Vagina (tissue), 2 donors: Measurements from ENCODE around the gene C3orf20. TPM values are rescaled to one million over a fixed set of nuclear protein-coding genes. Genes with fewer than 3 reads are reported as not detected.

Experiments used
- DNase-seq, 2 donors: peaks; one replicate each; pipeline ENCODE4 v3.0.0-alpha.2; 2017; ENCODE audit errors: extremely low spot score in 2 of 2
- H3K27ac ChIP-seq: fragments of 200-600 bp; sonication (generic); one replicate; pipeline ENCODE4 v1.5.1; 2019
- H3K27me3 ChIP-seq: fragments of 200-600 bp; sonication (generic); one replicate; pipeline ENCODE4 v1.5.1; 2019
- H3K36me3 ChIP-seq, 2 donors: fragments of 200-600 bp; sonication (generic); one replicate each; pipeline ENCODE4 v1.5.1; 2017 to 2019
- H3K4me1 ChIP-seq: fragments of 200-600 bp; sonication (generic); one replicate; pipeline ENCODE4 v1.5.1; 2019
- H3K4me3 ChIP-seq, 2 donors: fragments of 200-600 bp; sonication (generic); 1 replicate in 1 of 2; 2 replicates in 1 of 2; pipeline ENCODE4 v1.5.1; 2016 to 2019
- H3K9me3 ChIP-seq: fragments of 200-600 bp; sonication (generic); one replicate; pipeline ENCODE4 v1.5.1; 2019
- POLR2A ChIP-seq, 2 donors: fragments of 450-650 bp; IDR thresholded peaks; one replicate each; pipeline ENCODE4 v1.6.1; 2017; ENCODE audit warnings: antibody characterized with exemption in 2 of 2, mild to moderate bottlenecking in 2 of 2, moderate library complexity in 2 of 2
- POLR2AphosphoS5 ChIP-seq, 2 donors: sonication (generic); formaldehyde crosslinking; IDR thresholded peaks; one replicate each; pipeline ENCODE4 v1.9.0; 2017; ENCODE audit warnings: antibody characterized with exemption in 2 of 2, mild to moderate bottlenecking in 2 of 2, low read depth in 1 of 2; ENCODE audit not compliant: insufficient read depth in 1 of 2
- intact Hi-C: fragments of 100-400 bp; cut with DNase I; formaldehyde crosslinking; loops from one replicate; pipeline ENCODE4 v1.15.1; 2023
- total RNA-seq: library from RNA; depleted of rRNA; stranded (reverse); fragments of >200 nt; gene quantifications from one replicate; pipeline ENCODE4 v1.2.3, GENCODE V29; 2016
- TF ChIP-seq, protein P1 (sequence below), 3 experiments: fragments of 450-650 bp in 2 of 3; fragments of 200-600 bp in 1 of 3; sonication (generic) in 1 of 3; IDR thresholded peaks; one replicate each; pipeline ENCODE4 v1.5.1; 2017 to 2019; ENCODE audit warnings: antibody characterized with exemption in 3 of 3, mild to moderate bottlenecking in 2 of 3, moderate library complexity in 2 of 3

Gene C3orf20
- total RNA-seq, 1 donor from 2014 or later = 0.49 TPM

DNA sequence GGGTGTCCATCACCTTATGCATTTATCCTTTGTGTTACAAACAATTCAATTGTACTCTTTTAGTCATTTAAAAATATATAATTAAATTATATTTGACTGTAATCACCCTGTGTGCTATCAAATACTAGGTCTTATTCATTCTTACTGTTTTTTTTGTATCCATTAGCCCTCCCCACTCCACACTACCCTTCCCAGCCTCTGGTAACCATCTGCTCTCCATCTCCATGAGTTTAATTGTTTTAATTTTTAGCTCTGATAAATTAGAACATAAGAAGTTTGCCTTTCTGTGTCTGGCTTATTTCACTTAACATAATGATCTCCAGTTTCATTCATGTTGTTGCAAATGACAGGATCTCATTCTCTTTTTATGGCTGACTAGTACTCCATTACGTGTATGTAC is 16.8 kb downstream of the C3orf20 start:
- DNase-seq = no peak
- intact Hi-C loops = no loop called here
- H3K36me3 ChIP-seq = no peaks in the 10 kb centered on the region
- no peaks in the 10 kb centered on the region for H3K4me1 ChIP-seq
- no peaks in the 10 kb centered on the region for H3K27me3 ChIP-seq
- H3K4me3 ChIP-seq = no peak overlapping the region
- H3K9me3 ChIP-seq = no peaks in the 10 kb centered on the region
- TF ChIP-seq POLR2A (IDR thresholded peaks at IDR 0.05) = no peak
- TF ChIP-seq, protein P1, sequence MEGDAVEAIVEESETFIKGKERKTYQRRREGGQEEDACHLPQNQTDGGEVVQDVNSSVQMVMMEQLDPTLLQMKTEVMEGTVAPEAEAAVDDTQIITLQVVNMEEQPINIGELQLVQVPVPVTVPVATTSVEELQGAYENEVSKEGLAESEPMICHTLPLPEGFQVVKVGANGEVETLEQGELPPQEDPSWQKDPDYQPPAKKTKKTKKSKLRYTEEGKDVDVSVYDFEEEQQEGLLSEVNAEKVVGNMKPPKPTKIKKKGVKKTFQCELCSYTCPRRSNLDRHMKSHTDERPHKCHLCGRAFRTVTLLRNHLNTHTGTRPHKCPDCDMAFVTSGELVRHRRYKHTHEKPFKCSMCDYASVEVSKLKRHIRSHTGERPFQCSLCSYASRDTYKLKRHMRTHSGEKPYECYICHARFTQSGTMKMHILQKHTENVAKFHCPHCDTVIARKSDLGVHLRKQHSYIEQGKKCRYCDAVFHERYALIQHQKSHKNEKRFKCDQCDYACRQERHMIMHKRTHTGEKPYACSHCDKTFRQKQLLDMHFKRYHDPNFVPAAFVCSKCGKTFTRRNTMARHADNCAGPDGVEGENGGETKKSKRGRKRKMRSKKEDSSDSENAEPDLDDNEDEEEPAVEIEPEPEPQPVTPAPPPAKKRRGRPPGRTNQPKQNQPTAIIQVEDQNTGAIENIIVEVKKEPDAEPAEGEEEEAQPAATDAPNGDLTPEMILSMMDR (IDR thresholded peaks at IDR 0.05) = no peak
- TF ChIP-seq POLR2AphosphoS5 (IDR thresholded peaks at IDR 0.05; ENCODE audit: insufficient read depth in 1 of 2, low read depth in 1 of 2) = no peak
- no peak overlapping the region for H3K27ac ChIP-seq

DNA sequence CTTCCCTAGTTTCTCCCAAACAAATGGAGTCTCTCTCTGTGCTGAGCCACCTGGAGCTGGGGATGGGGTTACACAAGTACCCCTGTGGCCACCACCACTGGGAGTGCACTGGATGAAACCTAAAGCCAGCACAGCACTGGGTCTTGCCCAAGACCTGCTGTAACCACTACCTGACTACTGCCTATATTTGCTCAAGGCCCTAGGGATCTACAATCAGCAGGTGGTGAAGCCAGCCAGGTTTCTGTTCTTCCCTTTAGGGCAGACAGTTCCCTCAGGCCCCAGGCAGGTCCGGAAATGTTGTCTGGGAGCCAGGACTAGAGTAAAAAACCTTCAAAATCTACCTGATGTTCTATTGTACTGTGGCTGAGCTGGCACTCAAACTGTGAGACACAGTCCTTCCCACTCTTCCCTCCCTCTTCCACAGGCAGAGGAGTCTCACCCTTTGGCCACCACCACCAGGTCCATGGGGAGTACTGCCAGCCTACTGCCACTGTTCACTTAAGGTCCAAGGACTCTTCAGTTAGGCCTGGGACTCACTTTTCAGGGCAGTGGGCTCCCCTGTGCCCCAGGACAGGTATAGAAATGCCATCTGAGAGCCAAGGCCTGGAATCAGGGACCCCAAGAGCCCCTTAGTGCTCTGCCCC is 23.8 kb downstream of the C3orf20 start:
- Histone ChIP-seq H3K9me3 (no peaks in the 10 kb centered on the region), H3K36me3 (no peaks in the 10 kb centered on the region), H3K4me3 (no peak overlapping the region), H3K27me3 (no peaks in the 10 kb centered on the region), H3K27ac (no peak overlapping the region), H3K4me1 (no peaks in the 10 kb centered on the region)
- DNase-seq = no peak
- no peak for TF ChIP-seq POLR2A (IDR thresholded peaks at IDR 0.05)
- TF ChIP-seq POLR2AphosphoS5 (IDR thresholded peaks at IDR 0.05; ENCODE audit: insufficient read depth in 1 of 2, low read depth in 1 of 2) = no peak
- TF ChIP-seq, protein P1 (IDR thresholded peaks at IDR 0.05) = no peak
- intact Hi-C loops = no loop called here

DNA sequence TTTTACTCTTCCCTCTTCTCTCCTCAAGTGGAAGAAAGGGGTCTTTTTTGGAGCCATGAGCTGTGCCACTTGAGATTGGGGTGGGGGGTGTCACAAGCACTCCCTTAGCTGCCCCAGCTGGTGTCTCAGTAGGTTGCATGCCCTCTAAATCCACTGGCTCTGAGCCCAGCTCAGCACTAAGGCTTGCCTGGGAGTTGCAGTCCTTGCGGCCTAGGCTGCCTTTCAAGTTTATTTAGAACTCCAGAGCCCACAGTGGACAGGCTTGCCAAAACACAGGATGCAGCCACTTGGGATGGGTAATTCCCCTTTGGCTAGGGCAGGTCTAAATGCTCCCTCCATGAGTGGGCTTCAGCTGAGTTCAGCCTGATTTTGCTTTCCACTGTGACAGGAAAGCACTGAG is 24.7 kb downstream of the C3orf20 start:
- no peak for DNase-seq
- no peak overlapping the region for H3K27ac ChIP-seq
- no peaks in the 10 kb centered on the region for H3K36me3 ChIP-seq
- TF ChIP-seq, protein P1 (IDR thresholded peaks at IDR 0.05) = no peak
- no peak for TF ChIP-seq POLR2AphosphoS5 (IDR thresholded peaks at IDR 0.05; ENCODE audit: insufficient read depth in 1 of 2, low read depth in 1 of 2)
- H3K27me3 ChIP-seq = no peaks in the 10 kb centered on the region
- H3K9me3 ChIP-seq = no peaks in the 10 kb centered on the region
- H3K4me1 ChIP-seq = no peaks in the 10 kb centered on the region
- intact Hi-C loops = no loop called here
- H3K4me3 ChIP-seq = no peak overlapping the region

DNA sequence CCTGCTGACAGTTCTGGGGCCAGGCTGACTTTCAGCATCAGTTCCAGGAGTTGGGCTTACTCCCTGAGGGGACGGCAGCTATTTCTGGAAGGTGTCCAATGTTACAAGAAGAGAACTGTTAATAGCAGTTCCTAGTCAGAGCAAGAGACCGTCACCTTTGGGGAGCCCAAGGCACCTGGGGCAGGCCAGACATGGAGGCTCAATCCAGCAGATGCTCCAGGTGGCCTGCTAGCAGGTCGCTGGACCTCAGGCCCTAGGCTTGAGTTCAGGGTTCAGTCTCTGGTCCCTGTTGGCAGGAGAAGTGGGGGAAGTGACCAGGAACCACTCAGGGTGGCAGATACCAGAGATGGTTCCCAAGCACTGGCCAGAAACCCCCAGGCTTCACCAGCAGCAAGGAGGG is 25.9 kb downstream of the C3orf20 start:
- no peaks in the 10 kb centered on the region for H3K9me3 ChIP-seq
- no peaks in the 10 kb centered on the region for H3K36me3 ChIP-seq
- H3K27ac ChIP-seq = no peak overlapping the region
- no peak for TF ChIP-seq POLR2AphosphoS5 (IDR thresholded peaks at IDR 0.05; ENCODE audit: insufficient read depth in 1 of 2, low read depth in 1 of 2)
- no peak for TF ChIP-seq POLR2A (IDR thresholded peaks at IDR 0.05)
- TF ChIP-seq, protein P1 (IDR thresholded peaks at IDR 0.05) = no peak
- no peaks in the 10 kb centered on the region for H3K4me1 ChIP-seq
- intact Hi-C loops = no loop called here
- DNase-seq = no peak
- H3K4me3 ChIP-seq = no peak overlapping the region
- H3K27me3 ChIP-seq = no peaks in the 10 kb centered on the region

DNA sequence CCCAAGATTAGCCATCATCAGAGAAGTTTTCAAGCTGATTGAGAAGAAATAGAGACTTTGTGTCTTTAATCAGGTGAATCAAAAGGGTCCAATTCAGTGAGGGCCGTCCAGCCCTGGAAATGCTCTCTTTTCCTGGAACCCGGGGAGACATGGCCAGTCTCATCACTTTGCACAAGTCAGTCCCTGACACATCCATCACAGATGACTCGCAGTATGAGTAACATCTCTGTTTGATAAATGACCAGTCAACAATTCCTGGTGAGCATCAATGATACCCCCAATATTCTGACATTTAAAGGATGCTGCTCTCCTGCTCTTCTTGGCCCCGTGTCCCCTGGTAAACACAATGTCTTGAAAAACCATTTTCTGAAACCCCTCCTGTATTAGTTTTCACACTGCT is 26.7 kb downstream of the C3orf20 start:
- DNase-seq = no peak
- no peaks in the 10 kb centered on the region for H3K4me1 ChIP-seq
- no peaks in the 10 kb centered on the region for H3K36me3 ChIP-seq
- no peak overlapping the region for H3K27ac ChIP-seq
- TF ChIP-seq, protein P1 (IDR thresholded peaks at IDR 0.05) = no peak
- TF ChIP-seq POLR2A (IDR thresholded peaks at IDR 0.05) (no peak), POLR2AphosphoS5 (IDR thresholded peaks at IDR 0.05; ENCODE audit: insufficient read depth in 1 of 2, low read depth in 1 of 2) (no peak)
- no peaks in the 10 kb centered on the region for H3K9me3 ChIP-seq
- intact Hi-C loops = no loop called here
- H3K4me3 ChIP-seq = no peak overlapping the region
- no peaks in the 10 kb centered on the region for H3K27me3 ChIP-seq
